Measurements from ENCODE around the gene PAF1.

DNA sequence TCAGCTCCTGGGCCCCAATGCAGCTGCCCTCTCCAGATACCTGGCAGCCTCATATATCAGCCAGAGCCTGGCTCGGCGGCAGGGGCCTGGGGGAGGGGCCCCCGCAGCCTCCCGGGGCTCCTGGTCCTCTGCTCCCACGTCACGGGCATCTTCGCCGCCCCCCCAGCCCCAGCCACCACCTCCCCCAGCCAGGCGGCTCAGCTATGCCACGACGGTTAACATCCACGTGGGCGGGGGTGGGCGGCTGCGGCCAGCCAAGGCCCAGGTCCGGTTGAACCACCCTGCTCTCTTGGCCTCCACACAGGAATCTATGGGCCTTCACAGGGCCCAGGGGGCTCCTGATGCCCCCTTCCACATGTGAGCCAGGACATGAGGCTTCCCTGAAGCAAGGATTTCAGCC lies 34.0 kb upstream of the PAF1 start:
- TF ChIP-seq CTCF (IDR thresholded peaks at IDR 0.05; ENCODE audit: low read length) (no peak), EZH2 (IDR thresholded peaks at IDR 0.05; ENCODE audit: borderline replicate concordance, low read length) (no peak)

Measured in OCI-LY1 (cell line).